Activated T-helper 1 cell treated with anti-CD3 and anti-CD28 coated beads, Interleukin-2, amount 50 U/mL, for 16 hours (primary cell): ENCODE results near the gene FBXL14.

Experiments used
- DNase-seq, 2 donors: peaks; one replicate each; pipeline ENCODE4 v3.0.0-alpha.2; 2020; ENCODE audit warnings: low read depth in 1 of 2, low spot score in 1 of 2

Gene FBXL14, protein sequence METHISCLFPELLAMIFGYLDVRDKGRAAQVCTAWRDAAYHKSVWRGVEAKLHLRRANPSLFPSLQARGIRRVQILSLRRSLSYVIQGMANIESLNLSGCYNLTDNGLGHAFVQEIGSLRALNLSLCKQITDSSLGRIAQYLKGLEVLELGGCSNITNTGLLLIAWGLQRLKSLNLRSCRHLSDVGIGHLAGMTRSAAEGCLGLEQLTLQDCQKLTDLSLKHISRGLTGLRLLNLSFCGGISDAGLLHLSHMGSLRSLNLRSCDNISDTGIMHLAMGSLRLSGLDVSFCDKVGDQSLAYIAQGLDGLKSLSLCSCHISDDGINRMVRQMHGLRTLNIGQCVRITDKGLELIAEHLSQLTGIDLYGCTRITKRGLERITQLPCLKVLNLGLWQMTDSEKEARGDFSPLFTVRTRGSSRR

DNA sequence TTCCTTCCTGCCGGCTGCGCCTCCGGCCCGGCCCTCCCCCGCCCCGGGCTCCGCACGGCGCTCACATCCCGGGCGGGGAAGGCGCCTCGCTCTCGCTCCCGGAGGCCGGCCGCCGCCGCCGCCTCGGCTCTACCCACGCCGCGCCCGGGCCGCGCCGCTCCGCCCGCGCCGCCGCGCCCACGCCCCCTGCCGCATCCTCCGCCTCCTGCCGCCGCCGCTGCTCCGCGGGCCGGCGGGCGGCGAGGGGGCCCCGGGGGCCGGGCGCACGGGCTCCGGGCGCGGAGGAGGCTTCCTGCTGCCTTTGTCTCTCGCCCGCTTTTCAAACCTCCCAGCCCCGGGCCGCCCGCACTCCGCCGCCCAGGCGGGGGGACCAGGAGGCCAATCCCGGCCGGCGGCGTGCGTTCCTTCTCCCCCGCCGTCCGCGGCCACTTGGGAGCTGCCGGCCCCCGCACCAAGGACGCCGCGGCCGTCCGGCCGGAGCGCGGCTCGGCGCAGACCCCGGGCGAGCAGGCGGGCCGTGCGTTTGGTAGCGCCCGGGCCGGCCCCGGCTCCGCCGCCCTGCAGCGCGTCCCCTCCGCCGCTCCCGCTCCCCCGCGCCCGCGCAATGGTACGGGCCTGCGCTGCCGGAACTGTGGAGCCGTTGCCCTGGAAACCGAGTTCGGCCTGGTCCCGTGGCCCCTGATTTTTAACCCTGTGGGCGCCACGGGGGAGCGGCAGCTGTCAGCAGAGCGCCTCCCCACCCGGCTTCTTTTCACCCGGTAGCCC is at the start of gene FBXL14:
Gene FBXL14, minus strand, starts transcription at position 321 of the 765 bp plus-strand sequence. CDS start 515 bp downstream, outside the sequence.
- DNase-seq: peak; percentile 80 to 83

- no peak for DNase-seq
Observed at GRCh38 chr12:1643905-1644533, 49.6 kb upstream of the FBXL14 start.

GRCh38 chr12:1643043-1643442 is 48.7 kb upstream of the FBXL14 start:
- DNase-seq: no peak

GRCh38 chr12:1642513-1642912 is 48.1 kb upstream of the FBXL14 start:
- DNase-seq: no peak

GRCh38 chr12:1640328-1641234 is 46.2 kb upstream of the FBXL14 start:
- DNase-seq: no peak

- DNase-seq: no peak
Observed at GRCh38 chr12:1639538-1639937, 45.2 kb upstream of the FBXL14 start.

- DNase-seq: no peak
Observed at GRCh38 chr12:1638203-1638602, 43.8 kb upstream of the FBXL14 start.

- DNase-seq: no peak
Observed at GRCh38 chr12:1635301-1636095, 41.1 kb upstream of the FBXL14 start.

DNA sequence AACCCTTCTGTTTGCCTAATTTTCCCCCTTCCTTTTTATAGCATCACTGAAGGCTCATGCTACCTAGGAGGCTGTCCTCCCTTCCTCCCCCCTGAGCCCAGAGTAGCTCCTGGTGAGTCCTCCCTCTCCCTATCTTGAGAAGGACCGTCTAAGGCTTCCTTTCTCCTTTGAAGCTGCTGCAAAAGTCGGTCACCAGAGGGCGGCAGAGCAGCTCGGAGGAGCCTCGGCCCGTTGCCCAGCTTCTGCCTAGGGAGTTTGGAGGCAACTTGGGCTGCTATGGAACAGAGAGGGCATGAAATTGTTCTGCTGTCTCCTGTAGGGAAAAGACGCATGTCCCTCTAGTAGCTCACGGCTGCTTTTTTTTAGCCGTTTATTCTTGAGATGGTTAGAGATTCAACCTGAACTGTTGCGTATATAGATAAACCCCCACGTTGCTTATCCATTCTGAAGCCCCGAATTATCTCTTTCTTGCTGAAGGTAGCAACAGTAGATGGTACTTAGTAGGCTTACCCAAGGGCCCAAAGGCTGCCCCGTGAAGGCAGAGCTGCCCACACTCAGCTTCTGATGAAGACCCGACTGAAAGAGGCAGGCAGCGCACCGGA is 40.3 kb upstream of the FBXL14 start:
- DNase-seq: peak; percentile 36 to 38

DNA sequence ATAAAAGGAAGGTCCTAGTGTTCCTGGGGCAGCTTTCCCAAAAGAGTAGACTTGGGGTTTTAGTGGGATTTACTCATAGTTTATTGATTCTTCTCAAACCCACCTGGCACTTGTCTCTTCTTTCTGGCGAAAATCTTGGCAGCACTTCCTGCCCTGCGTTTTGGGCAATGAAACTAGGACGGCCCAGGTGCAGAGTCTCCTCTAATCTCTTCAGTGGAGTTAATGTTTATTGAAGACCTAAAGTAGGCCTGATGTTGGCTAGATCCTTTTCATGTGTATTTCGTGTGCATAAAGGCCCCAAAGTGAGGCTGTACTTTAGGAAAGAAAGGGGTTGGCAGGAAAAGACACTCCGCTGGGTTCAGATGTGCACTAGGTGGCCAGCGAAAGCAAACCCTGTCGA is 39.8 kb upstream of the FBXL14 start:
- no peak for DNase-seq

- DNase-seq: no peak
Observed at GRCh38 chr12:1633459-1633858, 39.1 kb upstream of the FBXL14 start.

- DNase-seq: no peak
Observed at GRCh38 chr12:1632702-1633101, 38.3 kb upstream of the FBXL14 start.

DNA sequence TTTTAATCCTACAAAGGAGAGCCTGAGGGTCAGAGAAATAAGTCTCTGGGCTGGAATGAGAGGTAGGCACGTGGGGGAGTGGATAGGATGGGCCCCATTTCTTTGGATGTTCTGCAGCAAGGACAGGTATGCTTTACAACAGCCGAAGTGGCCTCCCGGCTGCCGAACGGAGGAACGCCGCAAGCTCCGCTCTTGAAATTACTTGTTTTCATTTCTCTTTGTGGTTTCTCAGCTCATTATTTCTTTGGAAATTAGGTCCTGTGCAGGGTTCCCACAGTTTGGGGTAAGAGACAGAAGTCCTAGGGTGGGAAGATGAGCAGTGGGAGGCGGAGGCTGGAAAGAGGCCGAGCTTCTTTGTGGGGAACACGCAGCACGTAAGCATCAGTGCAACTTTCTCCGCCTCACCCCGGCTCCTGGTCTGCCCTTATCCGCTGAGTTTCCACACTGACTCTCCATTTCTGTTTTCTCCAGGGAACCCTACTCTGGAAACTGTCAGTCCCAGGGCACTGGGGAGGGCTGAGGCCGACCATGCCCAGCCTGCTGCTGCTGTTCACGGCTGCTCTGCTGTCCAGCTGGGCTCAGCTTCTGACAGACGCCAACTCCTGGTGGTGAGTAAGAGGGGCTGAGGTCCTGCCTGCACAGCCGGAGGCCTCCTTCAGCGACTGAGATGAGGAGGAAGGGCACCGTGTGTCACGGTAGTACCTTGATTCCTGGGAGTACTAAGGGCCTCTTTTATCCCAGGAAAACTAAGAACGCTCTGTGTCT is 36.6 kb upstream of the FBXL14 start:
- no peak for DNase-seq

DNA sequence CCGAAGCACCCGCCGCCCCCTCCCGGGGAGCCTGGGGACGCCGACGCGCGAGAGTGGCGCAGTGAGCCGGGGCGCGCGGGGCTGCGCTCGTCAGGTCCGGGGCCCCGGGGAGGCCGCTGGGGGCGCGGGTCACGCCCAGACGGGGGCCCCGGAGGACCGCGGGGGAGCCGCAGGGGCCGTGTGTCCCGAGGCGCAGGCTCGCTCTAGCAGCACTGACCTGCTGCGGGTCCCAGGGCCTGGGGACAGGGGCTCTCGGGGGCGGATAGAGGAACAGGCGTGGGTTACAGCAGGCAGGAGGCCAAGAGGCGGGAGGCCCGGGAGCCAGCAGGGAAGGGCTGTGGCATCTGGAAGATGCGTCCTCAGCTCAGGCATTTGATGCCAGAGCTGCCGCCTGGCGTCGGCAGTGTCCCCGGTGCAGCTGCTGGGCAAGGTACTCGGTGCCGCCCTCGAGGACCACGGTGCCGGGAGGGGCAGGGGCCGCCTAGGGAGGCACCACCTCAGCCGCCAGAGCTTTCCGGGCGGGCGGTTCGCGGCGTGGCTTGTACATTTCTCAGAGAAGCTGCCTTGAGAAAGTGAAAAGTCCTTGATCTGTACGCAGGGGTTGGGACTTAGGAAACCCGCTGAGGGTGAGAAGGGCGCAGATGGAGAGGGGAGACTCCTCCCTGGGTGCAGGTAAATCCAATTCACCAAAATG is 35.9 kb upstream of the FBXL14 start:
- DNase-seq: no peak

GRCh38 chr12:1629338-1630132 is 35.2 kb upstream of the FBXL14 start:
- DNase-seq: no peak

DNA sequence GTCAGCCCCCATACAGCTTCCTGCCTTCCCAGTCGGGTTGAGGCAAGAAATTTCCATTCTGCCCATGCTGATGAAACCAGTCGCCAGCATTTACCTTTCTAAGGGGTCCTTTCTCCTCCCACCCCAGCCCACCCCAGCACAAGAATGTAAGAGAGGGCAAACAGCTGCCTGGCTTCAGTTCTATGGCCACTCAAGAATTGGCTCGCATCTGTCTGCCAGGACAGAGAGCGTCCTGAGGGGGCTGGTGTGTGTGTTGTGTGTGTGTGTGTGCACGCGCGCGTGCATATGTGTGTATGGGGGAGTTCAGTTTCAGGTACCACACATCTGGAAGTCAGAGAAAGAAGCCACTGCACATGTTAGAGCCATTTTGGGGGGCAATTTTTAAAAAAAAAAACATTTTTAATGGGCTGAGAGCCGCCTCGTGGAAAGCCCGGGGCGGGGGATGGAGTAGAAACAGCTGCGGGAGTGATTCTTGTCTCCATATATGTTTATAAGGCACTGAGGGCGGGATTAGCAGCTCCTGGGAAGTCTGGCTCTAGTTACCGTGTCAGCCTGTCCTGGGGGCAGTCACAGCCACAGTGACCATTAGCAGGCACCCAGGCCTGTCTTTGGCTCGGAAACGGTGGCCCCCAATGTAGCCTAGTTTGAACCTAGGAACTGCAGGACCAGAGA is 34.4 kb upstream of the FBXL14 start, which contains the start of gene WNT5B:
Gene WNT5B, plus strand, starts transcription at position 566 of the 672 bp plus-strand sequence. CDS start 2,124 bp downstream, outside the sequence.
- DNase-seq: no peak

DNA sequence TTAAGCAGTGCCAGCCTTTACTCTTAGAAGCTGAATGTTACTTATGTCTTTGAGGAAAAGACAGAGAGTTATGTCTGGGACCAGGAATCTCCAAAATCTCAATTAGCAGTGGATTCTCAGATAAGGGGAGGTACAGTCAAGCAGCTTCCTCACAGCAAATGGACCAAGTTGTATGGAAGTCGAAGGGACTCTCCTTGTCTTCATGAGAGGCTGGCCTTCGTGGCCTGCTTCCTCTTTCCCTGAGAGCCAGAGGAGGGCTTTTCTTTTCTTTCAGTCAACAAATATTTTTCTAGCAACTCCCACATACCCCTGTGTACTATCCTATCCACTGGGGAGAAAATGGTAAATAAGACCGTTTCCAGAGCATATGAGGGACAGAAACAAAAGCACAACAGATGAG is 28.0 kb upstream of the FBXL14 start:
- DNase-seq: no peak
